NK-92 treated with Interleukin-12 subunit alpha and Interleukin-12 subunit beta, amount 100 ng/mL, for 24 hours (cell line): Measurements from ENCODE around the gene SOAT1.

Experiments used
- DNase-seq: peaks from one replicate; lab custom pipeline; 2025; lab: John Stamatoyannopoulos, UW

SOAT1 gene

GRCh38 chr1:179305450-179305849, 11.9 kb downstream of the SOAT1 start:
- no peak for DNase-seq

- no peak for DNase-seq
Measured at GRCh38 chr1:179310291-179310690, 16.7 kb downstream of the SOAT1 start.

GRCh38 chr1:179310721-179311120, 17.1 kb downstream of the SOAT1 start:
- no peak for DNase-seq

DNA sequence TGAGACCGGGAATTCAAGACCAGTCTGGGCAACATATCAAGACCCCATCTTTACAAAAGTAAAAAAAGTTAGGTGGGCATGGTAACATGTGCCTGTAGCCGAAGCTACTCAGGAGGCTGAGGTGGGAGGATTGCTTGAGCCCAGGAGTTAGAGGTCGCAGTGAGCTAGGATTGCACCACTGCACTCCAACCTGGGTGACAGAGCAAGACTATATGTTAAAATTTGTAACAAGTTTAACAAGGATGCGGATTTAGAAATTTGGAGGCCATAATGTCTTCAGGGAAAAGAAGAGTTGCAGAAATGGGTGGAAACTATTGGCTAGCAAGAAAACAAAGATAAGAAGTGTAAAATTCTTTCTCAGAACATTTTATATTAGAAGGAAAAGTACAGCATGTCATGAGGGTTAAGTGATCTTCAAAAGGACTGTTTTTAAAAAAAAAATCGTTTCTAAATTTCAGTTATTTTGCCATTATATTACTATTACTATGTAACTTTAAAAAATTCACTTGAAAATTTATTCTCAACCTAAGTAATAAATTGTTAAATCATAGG, 17.6 kb downstream of the SOAT1 start:
- no peak for DNase-seq

GRCh38 chr1:179313004-179313403, 19.4 kb downstream of the SOAT1 start:
- no peak for DNase-seq

DNA sequence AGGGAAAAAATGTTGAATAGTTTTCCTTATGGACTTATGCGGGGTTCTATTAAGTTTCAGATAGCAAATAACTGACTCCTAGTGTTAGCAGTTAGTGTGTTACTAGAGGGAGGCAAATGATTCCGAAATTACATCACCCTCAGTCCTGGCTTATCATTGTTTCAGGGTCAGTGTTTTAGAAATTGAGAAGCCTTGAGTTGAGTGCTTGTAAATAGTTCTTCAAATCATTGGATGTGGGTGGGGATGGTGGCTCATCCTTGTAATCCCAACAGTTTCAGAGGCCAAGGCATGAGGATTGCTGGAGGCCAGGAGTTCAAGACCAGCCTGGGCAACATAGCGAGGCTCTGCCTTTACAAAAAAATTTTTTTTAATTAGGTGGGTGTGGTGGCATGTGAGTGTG, 21.3 kb downstream of the SOAT1 start:
- DNase-seq = no peak

DNA sequence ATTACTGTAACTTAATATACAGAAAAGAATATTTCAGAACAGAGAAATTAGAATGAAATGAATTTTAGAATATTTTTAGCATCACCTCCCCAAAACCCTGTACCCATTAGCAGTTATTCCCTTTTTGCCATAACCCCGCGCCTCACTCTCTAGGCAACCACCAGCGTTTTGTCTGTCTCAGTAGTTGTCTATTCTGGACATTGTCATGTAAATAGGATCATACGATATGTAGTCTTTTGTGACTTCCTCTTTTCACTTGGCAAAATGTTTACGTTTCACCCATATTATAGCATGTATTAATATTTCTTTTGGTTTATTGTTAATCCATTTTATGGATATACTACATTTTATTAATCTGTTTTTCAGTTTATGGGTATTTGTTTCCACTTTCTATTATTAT, 24.9 kb downstream of the SOAT1 start:
- DNase-seq = no peak

- no peak for DNase-seq
Measured at GRCh38 chr1:179321533-179322216, 28.1 kb downstream of the SOAT1 start.

- DNase-seq = no peak
Measured at GRCh38 chr1:179322557-179322956, 29.0 kb downstream of the SOAT1 start.

GRCh38 chr1:179323436-179323835, 29.8 kb downstream of the SOAT1 start:
- DNase-seq = no peak

DNA sequence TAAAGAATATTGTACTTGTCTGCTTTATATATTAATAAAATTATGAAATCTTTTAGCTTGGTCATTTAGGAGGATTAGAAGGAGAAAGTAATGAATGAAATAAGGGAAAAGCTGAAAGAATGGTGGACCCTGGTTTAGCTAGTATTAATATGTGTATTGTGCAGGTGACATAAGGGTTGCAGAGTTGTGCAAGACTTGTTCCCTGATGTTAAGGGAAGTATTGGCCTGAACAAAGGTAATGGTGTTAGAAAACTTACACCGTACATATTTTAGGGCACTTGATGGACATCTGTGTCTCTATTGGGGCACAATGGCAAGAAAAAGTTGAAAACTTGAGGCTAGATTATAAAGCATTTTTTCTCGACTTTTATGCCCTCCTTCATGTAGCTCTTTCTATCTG, 32.2 kb downstream of the SOAT1 start:
- no peak for DNase-seq

GRCh38 chr1:179326746-179327145, 33.1 kb downstream of the SOAT1 start:
- DNase-seq = no peak

DNA sequence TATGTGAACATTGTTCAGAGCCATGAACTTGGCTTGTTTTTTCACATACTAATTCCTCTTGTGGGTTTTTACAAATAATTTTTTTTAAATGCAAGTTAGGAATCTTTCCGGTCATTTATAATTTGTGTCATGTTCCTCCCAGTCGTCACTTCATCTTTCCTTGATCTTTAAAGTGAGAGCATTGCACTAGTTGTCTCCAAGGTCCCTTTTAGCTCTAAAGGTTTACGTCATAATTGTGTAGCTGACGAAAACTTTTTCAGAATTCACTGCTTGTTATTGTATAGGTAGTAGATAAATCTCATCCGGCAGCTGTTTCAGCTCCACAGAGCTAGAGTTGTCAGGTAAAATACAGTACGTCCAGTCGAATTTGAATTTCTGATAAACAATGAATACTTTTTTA, 33.6 kb downstream of the SOAT1 start:
- no peak for DNase-seq

DNA sequence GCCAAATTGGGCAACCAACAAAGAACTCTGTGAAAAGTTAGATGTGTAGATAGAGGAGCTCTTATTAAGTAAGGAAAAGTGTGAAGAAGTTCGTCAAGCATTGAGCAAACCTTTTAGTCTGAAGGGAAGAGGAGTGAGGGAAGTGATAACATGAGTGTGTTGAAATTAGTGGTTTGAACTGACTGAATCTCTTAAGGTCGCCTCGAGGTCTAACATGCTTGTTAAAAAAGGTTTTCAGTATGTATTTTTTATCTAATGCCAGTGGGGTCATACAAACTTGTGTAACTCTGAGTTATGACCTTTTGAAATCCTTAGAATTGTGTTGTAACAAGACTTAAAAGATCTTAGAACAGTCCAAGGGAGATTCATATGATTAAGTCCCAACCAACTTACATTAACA, 34.1 kb downstream of the SOAT1 start:
- no peak for DNase-seq

GRCh38 chr1:179329862-179330261, 36.3 kb downstream of the SOAT1 start:
- no peak for DNase-seq

GRCh38 chr1:179334440-179334839, 40.8 kb downstream of the SOAT1 start:
- DNase-seq = no peak

GRCh38 chr1:179337288-179337687, 43.7 kb downstream of the SOAT1 start:
- DNase-seq = no peak

DNA sequence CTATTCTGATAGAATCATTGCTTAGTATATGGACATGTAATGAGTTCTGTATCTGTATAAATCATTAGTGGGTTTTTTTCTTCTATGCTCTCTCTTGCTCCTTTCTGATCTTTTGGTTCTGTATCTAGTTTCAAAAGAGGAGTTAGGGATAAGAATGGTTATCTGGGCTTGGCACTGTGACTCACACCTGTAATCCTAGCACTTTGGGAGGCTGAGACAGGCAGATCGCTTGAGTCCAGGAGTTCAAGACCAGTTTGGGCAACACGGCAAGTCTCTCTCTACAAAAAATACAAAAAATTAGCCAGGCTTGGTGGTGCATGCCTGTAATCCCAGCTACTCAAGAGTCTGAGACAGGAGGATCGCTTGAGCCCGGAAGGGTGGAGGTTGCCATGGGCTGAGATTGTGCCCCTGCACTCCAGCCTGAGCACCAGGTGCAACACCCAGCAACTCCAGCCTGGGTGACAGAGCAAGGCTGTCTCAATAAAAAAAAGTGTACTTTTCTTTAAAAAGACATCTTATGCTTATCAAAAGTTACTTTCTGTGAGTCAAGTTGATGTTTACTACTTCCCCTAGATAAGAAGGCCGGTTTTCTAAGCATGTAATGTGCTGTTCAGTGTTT, 44.5 kb downstream of the SOAT1 start:
- no peak for DNase-seq

DNA sequence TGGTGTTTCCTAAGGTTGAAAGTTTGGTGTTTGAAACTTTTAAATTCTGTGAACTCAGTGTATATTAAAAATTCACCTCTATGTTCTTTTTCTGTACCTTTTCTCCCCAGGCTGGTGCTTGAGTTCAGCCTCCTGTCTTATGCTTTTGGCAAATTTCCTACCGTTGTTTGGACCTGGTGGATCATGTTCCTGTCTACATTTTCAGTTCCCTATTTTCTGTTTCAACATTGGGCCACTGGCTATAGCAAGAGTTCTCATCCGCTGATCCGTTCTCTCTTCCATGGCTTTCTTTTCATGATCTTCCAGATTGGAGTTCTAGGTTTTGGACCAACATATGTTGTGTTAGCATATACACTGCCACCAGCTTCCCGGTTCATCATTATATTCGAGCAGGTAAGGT, 47.3 kb downstream of the SOAT1 start:
- DNase-seq = no peak

GRCh38 chr1:179341943-179342547, 48.4 kb downstream of the SOAT1 start:
- DNase-seq = no peak

DNA sequence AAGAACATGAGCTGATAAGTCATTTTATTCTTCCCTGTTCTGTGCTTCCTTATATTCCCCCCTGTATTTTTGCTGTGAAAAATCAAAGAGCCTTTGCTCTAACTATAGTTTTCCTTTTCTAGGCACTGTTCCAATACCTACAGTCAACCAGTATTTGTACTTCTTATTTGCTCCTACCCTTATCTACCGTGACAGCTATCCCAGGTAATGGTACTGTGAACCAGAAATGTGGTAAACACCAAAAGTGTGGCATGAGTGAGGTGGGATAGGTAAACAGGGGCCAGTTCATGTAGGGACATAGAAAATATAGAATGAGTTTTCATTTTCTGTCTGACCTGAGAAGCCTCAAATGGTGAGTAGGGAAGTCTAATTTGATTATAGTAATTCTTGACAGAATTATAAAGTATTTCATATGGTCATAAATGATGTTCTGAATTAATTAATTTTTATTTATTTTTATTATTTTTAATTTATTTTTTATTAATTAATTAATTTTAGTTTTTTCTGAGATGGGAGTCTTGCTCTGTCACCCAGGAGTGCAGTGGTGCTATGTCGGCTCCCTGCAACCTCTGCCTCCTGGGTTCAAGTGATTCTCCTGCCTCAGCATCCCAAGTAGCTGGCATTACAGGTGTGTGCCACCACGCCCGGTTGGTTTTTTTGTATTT, 49.3 kb downstream of the SOAT1 start:
- DNase-seq = no peak

GRCh38 chr1:179351281-179351680, 57.7 kb downstream of the SOAT1 start:
- no peak for DNase-seq

- no peak for DNase-seq
Measured at GRCh38 chr1:179352236-179352635, 58.6 kb downstream of the SOAT1 start.
